Measurements from ENCODE around the gene GCNA.
"Not testable (repeated sequence)": the region's sequence is repeated elsewhere in the genome, so short reads cannot be mapped to it uniquely, and the experiment has no call there.

GCNA gene

DNA sequence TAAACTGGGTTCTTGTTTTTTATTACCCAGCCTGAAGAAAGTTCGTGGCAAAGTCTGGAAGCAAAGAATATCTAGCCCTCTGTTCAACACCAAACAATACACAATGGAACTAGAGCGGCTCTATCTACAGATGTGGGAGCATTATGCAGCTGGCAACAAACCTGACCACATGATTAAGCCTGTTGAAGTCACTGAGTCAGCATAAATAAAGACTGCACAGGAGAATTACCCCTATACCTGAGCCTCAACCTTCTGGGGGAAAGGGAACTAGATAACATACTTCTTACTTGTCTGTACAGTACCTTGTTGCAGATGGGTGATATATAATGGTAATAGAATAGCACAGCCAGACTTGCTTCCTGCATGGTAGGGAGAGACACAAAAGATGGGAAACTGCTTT, 4.6 kb upstream of the GCNA start:
- peaks cover 65 to 88% (median 82%) of the 10 kb centered on the region in 11 experiments for H3K36me3 ChIP-seq

GRCh38 chrX:71577682-71578081, 555 bp upstream of the GCNA start:
- Histone ChIP-seq H3K27ac (no peak overlapping the region), H3K36me3 (peaks cover 32 to 57% (median 47%) of the 10 kb centered on the region in 11 experiments; a peak in 20 of 22 replicates)

More for the DNA sequence above, 4.6 kb upstream of the GCNA start:
- H3K4me1 ChIP-seq: no peaks in the 10 kb centered on the region
- no peak overlapping the region for H3K9ac ChIP-seq
- H3K9me3 ChIP-seq (replicated peaks in 1 of 11): 0 out of 22 replicates have a peak, but pooled peaks cover 0 to 4% (median 0%) of the 10 kb centered on the region in 11 experiments
- no peak overlapping the region for H3K27ac ChIP-seq
- TF ChIP-seq Cebpa-rat (IDR thresholded peaks at IDR 0.05): no peak
- no peak overlapping the region for H3K4me2 ChIP-seq
- peaks cover 11 to 82% (median 30%) of the 10 kb centered on the region in 11 experiments; a peak in 17 of 22 replicates for H4K20me1 ChIP-seq
- no peak overlapping the region for H3K4me3 ChIP-seq
- peaks cover 62 to 86% (median 75%) of the 10 kb centered on the region in 11 experiments for H3K27me3 ChIP-seq

GRCh38 chrX:71579136-71579989, 1.1 kb downstream of the GCNA start:
- Histone ChIP-seq H3K27me3 (peaks cover 36 to 63% (median 52%) of the 10 kb centered on the region in 11 experiments), H3K4me1 (no peaks in the 10 kb centered on the region), H3K9me3 (replicated peaks in 1 of 11) (0 out of 22 replicates have a peak, but pooled peaks cover 0 to 8% (median 0%) of the 10 kb centered on the region in 11 experiments), H3K4me2 (no peak overlapping the region), H3K27ac (no peak overlapping the region), H3K4me3 (no peak overlapping the region), H4K20me1 (peaks cover 0 to 43% (median 5%) of the 10 kb centered on the region in 11 experiments; a peak in 11 of 22 replicates), H3K9ac (no peak overlapping the region), H3K36me3 (peaks cover 15 to 43% (median 30%) of the 10 kb centered on the region in 11 experiments; a peak in 20 of 22 replicates)
- TF ChIP-seq Cebpa-rat (IDR thresholded peaks at IDR 0.05): no peak

More at GRCh38 chrX:71577682-71578081, 555 bp upstream of the GCNA start:
- no peaks in the 10 kb centered on the region for H3K4me1 ChIP-seq
- H4K20me1 ChIP-seq: peaks cover under 1 to 59% (median 12%) of the 10 kb centered on the region in 11 experiments; a peak in 15 of 22 replicates
- H3K27me3 ChIP-seq: peaks cover 47 to 72% (median 61%) of the 10 kb centered on the region in 11 experiments
- H3K4me2 ChIP-seq: no peak overlapping the region
- H3K4me3 ChIP-seq: no peak overlapping the region
- 0 out of 22 replicates have a peak, but pooled peaks cover 0 to 8% (median 0%) of the 10 kb centered on the region in 11 experiments for H3K9me3 ChIP-seq (replicated peaks in 1 of 11)
- no peak for TF ChIP-seq Cebpa-rat (IDR thresholded peaks at IDR 0.05)
- H3K9ac ChIP-seq: no peak overlapping the region

GRCh38 chrX:71579990-71580380, 1.7 kb downstream of the GCNA start:
- TF ChIP-seq Cebpa-rat (IDR thresholded peaks at IDR 0.05): no peak
- H3K9me3 ChIP-seq (replicated peaks in 1 of 11): 0 out of 22 replicates have a peak, but pooled peaks cover 0 to 8% (median 0%) of the 10 kb centered on the region in 11 experiments
- no peak overlapping the region for H3K27ac ChIP-seq

GRCh38 chrX:71581210-71581609, 3.0 kb downstream of the GCNA start:
- Histone ChIP-seq H4K20me1 (peaks cover 0 to 25% (median 5%) of the 10 kb centered on the region in 11 experiments; a peak in 11 of 22 replicates), H3K4me2 (no peak overlapping the region), H3K27me3 (peaks cover 18 to 58% (median 45%) of the 10 kb centered on the region in 11 experiments), H3K36me3 (peaks cover 2 to 25% (median 12%) of the 10 kb centered on the region in 11 experiments; a peak in 17 of 22 replicates), H3K27ac (no peak overlapping the region), H3K4me3 (no peak overlapping the region), H3K9me3 (replicated peaks in 1 of 11) (0 out of 22 replicates have a peak, but pooled peaks cover 0 to 8% (median 0%) of the 10 kb centered on the region in 11 experiments), H3K9ac (no peak overlapping the region), H3K4me1 (no peaks in the 10 kb centered on the region)
- TF ChIP-seq Cebpa-rat (IDR thresholded peaks at IDR 0.05): no peak

More at GRCh38 chrX:71579990-71580380, 1.7 kb downstream of the GCNA start:
- no peak overlapping the region for H3K4me3 ChIP-seq
- no peak overlapping the region for H3K9ac ChIP-seq
- H4K20me1 ChIP-seq: peaks cover 0 to 37% (median 5%) of the 10 kb centered on the region in 11 experiments; a peak in 11 of 22 replicates
- no peaks in the 10 kb centered on the region for H3K4me1 ChIP-seq
- peaks cover 30 to 58% (median 48%) of the 10 kb centered on the region in 11 experiments for H3K27me3 ChIP-seq
- peaks cover 11 to 37% (median 24%) of the 10 kb centered on the region in 11 experiments; a peak in 20 of 22 replicates for H3K36me3 ChIP-seq
- no peak overlapping the region for H3K4me2 ChIP-seq

- H3K4me2 ChIP-seq: no peak overlapping the region
- H3K9me3 ChIP-seq (replicated peaks in 1 of 11): no peaks in the 10 kb centered on the region
- H4K20me1 ChIP-seq: peaks cover 0 to 9% (median 5%) of the 10 kb centered on the region in 11 experiments; a peak in 7 of 22 replicates
- H3K9ac ChIP-seq: no peak overlapping the region
- H3K27ac ChIP-seq: no peak overlapping the region
- peaks cover 29 to 80% (median 64%) of the 10 kb centered on the region in 11 experiments; a peak in 20 of 22 replicates for H3K27me3 ChIP-seq
- H3K4me3 ChIP-seq: no peak overlapping the region
- H3K36me3 ChIP-seq: peaks cover 0 to 8% (median 0%) of the 10 kb centered on the region in 11 experiments; a peak in 1 of 22 replicates
- no peaks in the 10 kb centered on the region for H3K4me1 ChIP-seq
- TF ChIP-seq Cebpa-rat (IDR thresholded peaks at IDR 0.05): no peak
These were observed 8.7 kb downstream of the GCNA start for GRCh38 chrX:71586929-71587328.

GRCh38 chrX:71593210-71593609, 15.0 kb downstream of the GCNA start:
- not testable (repeated sequence) for H3K27ac ChIP-seq; H3K9me3 ChIP-seq (replicated peaks in 1 of 11); H3K9ac ChIP-seq; H3K4me3 ChIP-seq; H3K4me2 ChIP-seq; H3K4me1 ChIP-seq; H4K20me1 ChIP-seq
- H3K27me3 ChIP-seq: peaks cover 50 to 84% (median 74%) of the 10 kb centered on the region in 11 experiments
- H3K36me3 ChIP-seq: peaks cover 0 to 29% (median 16%) of the 10 kb centered on the region in 11 experiments; a peak in 12 of 22 replicates

DNA sequence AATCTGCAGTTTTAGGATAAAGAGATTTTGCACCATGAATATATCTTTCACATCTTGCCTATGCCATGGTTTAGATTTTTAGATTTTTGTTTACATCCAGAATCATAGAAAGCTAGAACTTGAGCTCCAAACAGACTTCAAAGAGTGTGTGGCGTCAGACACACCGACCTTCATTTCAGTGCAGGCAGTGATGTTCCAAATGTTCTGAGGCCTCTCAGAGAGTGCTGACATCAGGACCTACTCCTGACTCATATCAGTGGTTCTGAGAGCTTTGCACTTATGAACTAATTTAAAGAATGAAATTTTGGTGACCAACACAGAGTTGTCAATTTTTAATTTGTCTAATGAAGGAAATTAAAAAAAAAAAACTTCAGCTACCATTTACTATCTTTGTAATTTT, 21.7 kb downstream of the GCNA start:
- peaks cover 12 to 42% (median 28%) of the 10 kb centered on the region in 11 experiments for H3K9me3 ChIP-seq (replicated peaks in 1 of 11)
- peaks cover 68 to 96% (median 82%) of the 10 kb centered on the region in 11 experiments for H3K27me3 ChIP-seq
- H3K4me3 ChIP-seq: no peak overlapping the region
- no peak for TF ChIP-seq Cebpa-rat (IDR thresholded peaks at IDR 0.05)
- H3K4me2 ChIP-seq: no peak overlapping the region
- H3K4me1 ChIP-seq: no peaks in the 10 kb centered on the region
- H3K27ac ChIP-seq: no peak overlapping the region
- H3K36me3 ChIP-seq: peaks cover 46 to 95% (median 68%) of the 10 kb centered on the region in 11 experiments
- peaks cover 0 to 10% (median 0%) of the 10 kb centered on the region in 11 experiments; a peak in 5 of 22 replicates for H4K20me1 ChIP-seq
- no peak overlapping the region for H3K9ac ChIP-seq

- H3K27ac ChIP-seq: no peak overlapping the region
- no peak for TF ChIP-seq Cebpa-rat (IDR thresholded peaks at IDR 0.05)
- peaks cover 54 to 92% (median 80%) of the 10 kb centered on the region in 11 experiments for H3K27me3 ChIP-seq
- H3K36me3 ChIP-seq: peaks cover 59 to 89% (median 66%) of the 10 kb centered on the region in 11 experiments
- H3K4me2 ChIP-seq: no peak overlapping the region
- no peak overlapping the region for H3K9ac ChIP-seq
- peaks cover 8 to 15% (median 12%) of the 10 kb centered on the region in 10 experiments for H3K4me1 ChIP-seq
- no peak overlapping the region for H3K4me3 ChIP-seq
- peaks cover 0 to 19% (median 0%) of the 10 kb centered on the region in 11 experiments; a peak in 3 of 22 replicates for H4K20me1 ChIP-seq
- peaks cover 12 to 52% (median 31%) of the 10 kb centered on the region in 11 experiments for H3K9me3 ChIP-seq (replicated peaks in 1 of 11)
These were observed 25.4 kb downstream of the GCNA start for GRCh38 chrX:71603618-71604017.
